KMS-11 (cell line): ENCODE measurements around the gene SV2C.

Experiments
- H2AFZ ChIP-seq: fragments of 200-600 bp; sonication (generic); 2 replicates; pipeline ENCODE4 v1.6.1; 2016; ENCODE audit warnings: antibody characterized with exemption, mixed run types, low read depth
- H3K27ac ChIP-seq: fragments of 200-600 bp; sonication (generic); 2 replicates; pipeline ENCODE4 v1.6.1; 2016; ENCODE audit warnings: mild to moderate bottlenecking, mixed run types
- H3K27me3 ChIP-seq: fragments of 200-600 bp; sonication (generic); 2 replicates; pipeline ENCODE4 v1.6.1; 2017; ENCODE audit warnings: mild to moderate bottlenecking, low read depth, mixed run types, moderate library complexity; ENCODE audit not compliant: insufficient read depth
- H3K36me3 ChIP-seq: fragments of 200-600 bp; sonication (generic); 2 replicates; pipeline ENCODE4 v1.6.1; 2017; ENCODE audit warnings: mild to moderate bottlenecking, mixed run types; ENCODE audit not compliant: insufficient read depth
- H3K4me1 ChIP-seq: fragments of 200-600 bp; sonication (generic); 2 replicates; pipeline ENCODE4 v1.6.1; 2016; ENCODE audit warnings: mild to moderate bottlenecking, low read depth, mixed run types; ENCODE audit not compliant: poor library complexity, severe bottlenecking
- H3K4me2 ChIP-seq: fragments of 200-600 bp; sonication (generic); 2 replicates; pipeline ENCODE4 v1.7.0; 2016; ENCODE audit warnings: mild to moderate bottlenecking, mixed run types
- H3K4me3 ChIP-seq: fragments of 200-600 bp; sonication (generic); IDR thresholded peaks from 2 replicates; pipeline ENCODE4 v1.6.1; 2017; ENCODE audit warnings: low read depth, low read length, mixed read lengths; ENCODE audit not compliant: insufficient read depth
- H3K79me2 ChIP-seq: fragments of 200-600 bp; sonication (generic); 2 replicates; pipeline ENCODE4 v1.6.1; 2016; ENCODE audit warnings: low read depth, mixed run types; ENCODE audit not compliant: insufficient read depth
- H3K9ac ChIP-seq: fragments of 200-600 bp; sonication (generic); 2 replicates; pipeline ENCODE4 v1.6.1; 2016; ENCODE audit warnings: mild to moderate bottlenecking, mixed run types
- H4K20me1 ChIP-seq: fragments of 200-600 bp; sonication (generic); 2 replicates; pipeline ENCODE4 v1.6.1; 2016; ENCODE audit warnings: mild to moderate bottlenecking, mixed run types; ENCODE audit not compliant: insufficient read depth
- CTCF ChIP-seq: fragments of 200-600 bp; sonication (generic); conservative IDR thresholded peaks from 2 replicates; pipeline ENCODE4 v1.6.1; 2017; ENCODE audit warnings: low read depth, mild to moderate bottlenecking, antibody characterized with exemption, low read length, moderate library complexity, mixed read lengths

SV2C gene

GRCh38 chr5:76193635-76194034 is 110.5 kb downstream of the SV2C start:
- H3K36me3 ChIP-seq = no peaks in the 10 kb centered on the region
- no peaks in the 10 kb centered on the region for H3K79me2 ChIP-seq
- no peaks in the 10 kb centered on the region for H3K27me3 ChIP-seq
- H4K20me1 ChIP-seq = no peaks in the 10 kb centered on the region
- TF ChIP-seq CTCF = no peak
- no peak overlapping the region for H3K9ac ChIP-seq
- H3K27ac ChIP-seq = no peak overlapping the region
- H2AFZ ChIP-seq = no peak overlapping the region
- H3K4me3 ChIP-seq = no peak overlapping the region
- H3K4me1 ChIP-seq = no peaks in the 10 kb centered on the region
- no peak overlapping the region for H3K4me2 ChIP-seq

DNA sequence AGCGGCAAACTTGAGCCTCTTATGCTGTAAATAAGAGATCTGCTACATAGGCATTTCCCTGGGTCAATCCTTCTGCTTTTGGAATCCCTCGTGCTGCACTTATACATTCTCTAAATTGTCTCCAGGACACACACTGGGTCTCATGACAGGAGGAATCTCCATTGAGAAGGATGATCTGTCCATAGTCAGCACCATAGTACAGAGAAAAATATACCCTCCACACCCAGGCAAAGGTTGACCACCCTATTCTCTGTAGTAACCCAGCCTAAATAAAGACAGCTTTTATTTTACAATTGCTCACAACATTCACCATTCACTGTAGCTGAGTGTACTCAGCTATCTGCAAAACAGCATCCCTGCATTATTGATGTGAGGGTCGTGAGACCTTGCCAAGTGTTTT is 111.2 kb downstream of the SV2C start:
- no peaks in the 10 kb centered on the region for H4K20me1 ChIP-seq
- no peak overlapping the region for H3K27ac ChIP-seq
- no peaks in the 10 kb centered on the region for H3K4me1 ChIP-seq
- H3K9ac ChIP-seq = no peak overlapping the region
- H3K36me3 ChIP-seq = no peaks in the 10 kb centered on the region
- H3K27me3 ChIP-seq = no peaks in the 10 kb centered on the region
- H3K4me2 ChIP-seq = no peak overlapping the region
- no peak for TF ChIP-seq CTCF
- no peaks in the 10 kb centered on the region for H3K79me2 ChIP-seq
- H3K4me3 ChIP-seq = no peak overlapping the region
- H2AFZ ChIP-seq = no peak overlapping the region

- Histone ChIP-seq H3K4me2 (no peak overlapping the region), H3K36me3 (no peaks in the 10 kb centered on the region)
Measured at GRCh38 chr5:76196457-76196856, 113.3 kb downstream of the SV2C start.

GRCh38 chr5:76196886-76197489 is 113.8 kb downstream of the SV2C start:
- H3K79me2 ChIP-seq = no peaks in the 10 kb centered on the region
- no peak overlapping the region for H3K4me3 ChIP-seq
- H3K9ac ChIP-seq = no peak overlapping the region
- no peak overlapping the region for H3K4me2 ChIP-seq
- no peaks in the 10 kb centered on the region for H4K20me1 ChIP-seq
- no peaks in the 10 kb centered on the region for H3K36me3 ChIP-seq
- no peaks in the 10 kb centered on the region for H3K4me1 ChIP-seq
- H3K27ac ChIP-seq = no peak overlapping the region
- TF ChIP-seq CTCF = no peak
- no peaks in the 10 kb centered on the region for H3K27me3 ChIP-seq
- H2AFZ ChIP-seq = no peak overlapping the region

More at GRCh38 chr5:76196457-76196856, 113.3 kb downstream of the SV2C start:
- Histone ChIP-seq H3K79me2 (no peaks in the 10 kb centered on the region), H4K20me1 (no peaks in the 10 kb centered on the region), H3K9ac (no peak overlapping the region), H2AFZ (no peak overlapping the region), H3K27me3 (no peaks in the 10 kb centered on the region), H3K4me1 (no peaks in the 10 kb centered on the region), H3K27ac (no peak overlapping the region), H3K4me3 (no peak overlapping the region)
- no peak for TF ChIP-seq CTCF
